Liver (tissue), 9 donors: Measurements from ENCODE around the gene CPT1A. TPM values are rescaled to one million over a fixed set of nuclear protein-coding genes. Genes with fewer than 3 reads are reported as not detected.

Experiments
- DNase-seq: peaks from one replicate; pipeline ENCODE4 v3.0.0-alpha.2; 2017; ENCODE audit warnings: low spot score
- H3K27ac ChIP-seq, 2 donors: one replicate each; pipeline ENCODE4 v1.7.0; 2013; ENCODE audit warnings: inconsistent platforms in 2 of 2, low read length in 2 of 2, control low read depth in 1 of 2, low read depth in 1 of 2, mild to moderate bottlenecking in 1 of 2
- H3K27me3 ChIP-seq, 4 donors: one replicate each; pipeline versions ENCODE4 v1.6.1 to v1.7.0; 2013; ENCODE audit warnings: low read length in 3 of 4, inconsistent platforms in 1 of 4, mild to moderate bottlenecking in 1 of 4, moderate library complexity in 1 of 4; ENCODE audit not compliant: control insufficient read depth in 4 of 4, insufficient read depth in 4 of 4
- H3K36me3 ChIP-seq, 4 donors: one replicate each; pipeline versions ENCODE4 v1.6.1 to v1.7.0; 2013; ENCODE audit warnings: low read length in 3 of 4, mild to moderate bottlenecking in 3 of 4, low read depth in 1 of 4, moderate library complexity in 1 of 4; ENCODE audit not compliant: control insufficient read depth in 4 of 4, insufficient read depth in 3 of 4
- H3K4me1 ChIP-seq, 4 donors: one replicate each; pipeline versions ENCODE4 v1.6.1 to v1.7.0; 2013; ENCODE audit warnings: low read length in 3 of 4, mild to moderate bottlenecking in 3 of 4, moderate library complexity in 1 of 4; ENCODE audit not compliant: control insufficient read depth in 4 of 4, insufficient read depth in 4 of 4
- H3K4me3 ChIP-seq, 3 donors: one replicate each; pipeline versions ENCODE4 v1.6.1 to v1.7.0; 2013; ENCODE audit warnings: low read length in 3 of 3, control low read depth in 1 of 3, low read depth in 1 of 3, mild to moderate bottlenecking in 1 of 3
- H3K9ac ChIP-seq, 2 donors: one replicate each; pipeline ENCODE4 v1.7.0; 2013; ENCODE audit warnings: low read length in 2 of 2, mild to moderate bottlenecking in 2 of 2, moderate library complexity in 2 of 2, control low read depth in 1 of 2, low read depth in 1 of 2
- H3K9me3 ChIP-seq, 4 donors: one replicate each; pipeline versions ENCODE4 v1.6.1 to v1.7.0; 2013; ENCODE audit warnings: low read length in 3 of 4; ENCODE audit not compliant: control insufficient read depth in 4 of 4
- EGR1 ChIP-seq, 2 donors: IDR thresholded peaks; 2 replicates each; pipeline ENCODE4 v1.6.1; 2016 to 2018; ENCODE audit warnings: antibody characterized with exemption in 2 of 2, low read depth in 2 of 2
- FOXA1 ChIP-seq: IDR thresholded peaks from 2 replicates; pipeline ENCODE4 v1.6.1; 2016; ENCODE audit warnings: antibody characterized with exemption
- FOXA2 ChIP-seq: IDR thresholded peaks from 2 replicates; pipeline ENCODE4 v1.6.1; 2016; ENCODE audit warnings: antibody characterized with exemption
- GABPA ChIP-seq, 2 donors: IDR thresholded peaks in 1 of 2; conservative IDR thresholded peaks in 1 of 2; 2 replicates each; pipeline ENCODE4 v1.6.1; 2016; ENCODE audit warnings: antibody characterized with exemption in 2 of 2, mild to moderate bottlenecking in 1 of 2, moderate library complexity in 1 of 2
- HNF4A ChIP-seq, 2 donors: conservative IDR thresholded peaks; 2 replicates each; pipeline ENCODE4 v1.6.1; 2016; ENCODE audit warnings: antibody characterized with exemption in 2 of 2, mild to moderate bottlenecking in 2 of 2
- HNF4G ChIP-seq: IDR thresholded peaks from 2 replicates; pipeline ENCODE4 v1.6.1; 2016; ENCODE audit warnings: antibody characterized with exemption
- JUND ChIP-seq, 2 donors: IDR thresholded peaks; 2 replicates each; pipeline ENCODE4 v1.6.1; 2016; ENCODE audit warnings: antibody characterized with exemption in 2 of 2
- MAX ChIP-seq: IDR thresholded peaks from 2 replicates; pipeline ENCODE4 v1.6.1; 2016; ENCODE audit warnings: antibody characterized with exemption
- NR2F2 ChIP-seq: IDR thresholded peaks from 2 replicates; pipeline ENCODE4 v1.6.1; 2016; ENCODE audit warnings: antibody characterized with exemption
- RAD21 ChIP-seq, 2 donors: IDR thresholded peaks; 2 replicates each; pipeline ENCODE4 v1.6.1; 2016; ENCODE audit warnings: antibody characterized with exemption in 2 of 2, mild to moderate bottlenecking in 2 of 2
- RXRA ChIP-seq, 2 donors: IDR thresholded peaks; 2 replicates each; pipeline ENCODE4 v1.6.1; 2017 to 2018; ENCODE audit warnings: antibody characterized with exemption in 2 of 2, mild to moderate bottlenecking in 1 of 2
- SP1 ChIP-seq: IDR thresholded peaks from 2 replicates; pipeline ENCODE4 v1.6.1; 2018; ENCODE audit warnings: antibody characterized with exemption, mild to moderate bottlenecking
- TAF1 ChIP-seq: conservative IDR thresholded peaks from 2 replicates; pipeline ENCODE4 v1.6.1; 2016; ENCODE audit warnings: antibody characterized with exemption, mild to moderate bottlenecking
- YY1 ChIP-seq: IDR thresholded peaks from 2 replicates; pipeline ENCODE4 v1.6.1; 2016; ENCODE audit warnings: antibody characterized with exemption, mild to moderate bottlenecking
- ZBTB33 ChIP-seq: IDR thresholded peaks from 2 replicates; pipeline ENCODE4 v1.6.1; 2016; ENCODE audit warnings: antibody characterized with exemption
- WGBS: extraction: QIAGEN DNeasy Blood & Tissue Kit; methylation state at CpG from one replicate; pipeline ENCODE4 v1.1.7; 2013; 5-methylcytosine and 5-hydroxymethylcytosine counted together
- polyA plus RNA-seq, 2 donors: library from polyadenylated mRNA; stranded (reverse) in 1 of 2; unstranded in 1 of 2; fragments of 200-250 nt in 1 of 2; fragments of >200 nt in 1 of 2; fragmentation: Nextera tagmentation in 1 of 2; extraction: Ambion mirVana in 1 of 2; gene quantifications; one replicate each; pipeline versions ENCODE4 v1.2.1 to v1.2.3, GENCODE V29; 2013 to 2015
- total RNA-seq, 2 donors: library from RNA; depleted of rRNA; stranded (reverse); fragments of >200 nt; gene quantifications; one replicate each; pipeline ENCODE4 v1.2.3, GENCODE V29; 2014
- TF ChIP-seq, protein P1 (sequence below): fragments of 150-350 bp; IDR thresholded peaks from 2 replicates; pipeline ENCODE4 v1.5.1; 2017; ENCODE audit warnings: improper control_type of control experiment, low read depth, low read length; ENCODE audit not compliant: missing input control
- TF ChIP-seq, protein P2 (sequence below): IDR thresholded peaks from 2 replicates; pipeline ENCODE4 v1.6.1; 2016; ENCODE audit warnings: antibody characterized with exemption, mild to moderate bottlenecking
- TF ChIP-seq, protein P3 (sequence below): IDR thresholded peaks from 2 replicates; pipeline ENCODE4 v1.6.1; 2016; ENCODE audit warnings: antibody characterized with exemption
- donor health status: healthy.
- donor health status: healthy.
- donor health status: healthy.
- donor health status: healthy.
- donor health status: healthy.

The CPT1A gene
- total and polyA plus RNA-seq, 4 donors = 17.2 to 232 (median 61.0) TPM

GRCh38 chr11:68835749-68836148, 6.0 kb downstream of the CPT1A start:
- no peak for TF ChIP-seq NR2F2
- TF ChIP-seq MAX = peak; percentile 3
- Histone ChIP-seq H3K4me1 (peaks cover 24 to 78% (median 72%) of the 10 kb centered on the region in 4 donors), H3K9me3 (no peaks in the 10 kb centered on the region), H3K36me3 (peaks cover 0 to 5% (median 0%) of the 10 kb centered on the region in 4 donors), H3K27ac (no peak overlapping the region), H3K9ac (no peak overlapping the region), H3K27me3 (no peaks in the 10 kb centered on the region), H3K4me3 (no peak overlapping the region)
- DNase-seq = no peak
- 70% methylated on average over 4 of the region's 4 CpGs for WGBS

DNA sequence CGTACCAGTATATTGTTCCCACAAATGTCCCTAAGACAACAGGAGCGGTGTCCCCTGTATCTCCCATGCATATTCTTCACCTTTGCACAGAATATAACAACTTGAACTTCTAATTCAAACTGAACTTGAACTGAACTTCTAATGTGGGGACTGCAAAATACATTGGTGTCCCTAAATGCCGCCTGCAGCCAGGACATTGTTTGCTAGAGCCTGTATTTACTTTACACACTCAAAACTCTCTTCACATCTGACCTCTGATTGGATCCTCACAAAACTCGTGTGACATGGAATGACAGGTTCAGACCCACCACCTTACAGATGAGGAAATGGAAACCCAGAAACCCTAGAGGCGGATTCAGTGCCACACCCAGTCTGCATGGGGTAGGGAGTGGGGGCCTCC, 6.4 kb downstream of the CPT1A start:
- Histone ChIP-seq H3K9ac (no peak overlapping the region), H3K27me3 (no peaks in the 10 kb centered on the region), H3K9me3 (no peaks in the 10 kb centered on the region), H3K36me3 (peaks cover 0 to 6% (median 0%) of the 10 kb centered on the region in 4 donors), H3K4me3 (no peak overlapping the region), H3K27ac (no peak overlapping the region), H3K4me1 (peaks cover 28 to 82% (median 74%) of the 10 kb centered on the region in 4 donors)
- 62% methylated on average over 5 of the region's 5 CpGs for WGBS
- no peak for DNase-seq
- no peak for TF ChIP-seq JUND (IDR thresholded peaks at IDR 0.05)
- no peak for TF ChIP-seq ZBTB33
- TF ChIP-seq GABPA (IDR thresholded peaks at IDR 0.05 in 1 of 2, conservative IDR thresholded peaks at IDR 0.05 in 1 of 2) = no peak
- TF ChIP-seq HNF4G = no peak
- peak; percentile 40 to 51 for TF ChIP-seq RXRA (IDR thresholded peaks at IDR 0.05)
- TF ChIP-seq HNF4A (conservative IDR thresholded peaks at IDR 0.05) = no peak
- no peak for TF ChIP-seq YY1
- no peak for TF ChIP-seq NR2F2
- TF ChIP-seq, protein P1, sequence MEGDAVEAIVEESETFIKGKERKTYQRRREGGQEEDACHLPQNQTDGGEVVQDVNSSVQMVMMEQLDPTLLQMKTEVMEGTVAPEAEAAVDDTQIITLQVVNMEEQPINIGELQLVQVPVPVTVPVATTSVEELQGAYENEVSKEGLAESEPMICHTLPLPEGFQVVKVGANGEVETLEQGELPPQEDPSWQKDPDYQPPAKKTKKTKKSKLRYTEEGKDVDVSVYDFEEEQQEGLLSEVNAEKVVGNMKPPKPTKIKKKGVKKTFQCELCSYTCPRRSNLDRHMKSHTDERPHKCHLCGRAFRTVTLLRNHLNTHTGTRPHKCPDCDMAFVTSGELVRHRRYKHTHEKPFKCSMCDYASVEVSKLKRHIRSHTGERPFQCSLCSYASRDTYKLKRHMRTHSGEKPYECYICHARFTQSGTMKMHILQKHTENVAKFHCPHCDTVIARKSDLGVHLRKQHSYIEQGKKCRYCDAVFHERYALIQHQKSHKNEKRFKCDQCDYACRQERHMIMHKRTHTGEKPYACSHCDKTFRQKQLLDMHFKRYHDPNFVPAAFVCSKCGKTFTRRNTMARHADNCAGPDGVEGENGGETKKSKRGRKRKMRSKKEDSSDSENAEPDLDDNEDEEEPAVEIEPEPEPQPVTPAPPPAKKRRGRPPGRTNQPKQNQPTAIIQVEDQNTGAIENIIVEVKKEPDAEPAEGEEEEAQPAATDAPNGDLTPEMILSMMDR = no peak
- TF ChIP-seq, protein P2, sequence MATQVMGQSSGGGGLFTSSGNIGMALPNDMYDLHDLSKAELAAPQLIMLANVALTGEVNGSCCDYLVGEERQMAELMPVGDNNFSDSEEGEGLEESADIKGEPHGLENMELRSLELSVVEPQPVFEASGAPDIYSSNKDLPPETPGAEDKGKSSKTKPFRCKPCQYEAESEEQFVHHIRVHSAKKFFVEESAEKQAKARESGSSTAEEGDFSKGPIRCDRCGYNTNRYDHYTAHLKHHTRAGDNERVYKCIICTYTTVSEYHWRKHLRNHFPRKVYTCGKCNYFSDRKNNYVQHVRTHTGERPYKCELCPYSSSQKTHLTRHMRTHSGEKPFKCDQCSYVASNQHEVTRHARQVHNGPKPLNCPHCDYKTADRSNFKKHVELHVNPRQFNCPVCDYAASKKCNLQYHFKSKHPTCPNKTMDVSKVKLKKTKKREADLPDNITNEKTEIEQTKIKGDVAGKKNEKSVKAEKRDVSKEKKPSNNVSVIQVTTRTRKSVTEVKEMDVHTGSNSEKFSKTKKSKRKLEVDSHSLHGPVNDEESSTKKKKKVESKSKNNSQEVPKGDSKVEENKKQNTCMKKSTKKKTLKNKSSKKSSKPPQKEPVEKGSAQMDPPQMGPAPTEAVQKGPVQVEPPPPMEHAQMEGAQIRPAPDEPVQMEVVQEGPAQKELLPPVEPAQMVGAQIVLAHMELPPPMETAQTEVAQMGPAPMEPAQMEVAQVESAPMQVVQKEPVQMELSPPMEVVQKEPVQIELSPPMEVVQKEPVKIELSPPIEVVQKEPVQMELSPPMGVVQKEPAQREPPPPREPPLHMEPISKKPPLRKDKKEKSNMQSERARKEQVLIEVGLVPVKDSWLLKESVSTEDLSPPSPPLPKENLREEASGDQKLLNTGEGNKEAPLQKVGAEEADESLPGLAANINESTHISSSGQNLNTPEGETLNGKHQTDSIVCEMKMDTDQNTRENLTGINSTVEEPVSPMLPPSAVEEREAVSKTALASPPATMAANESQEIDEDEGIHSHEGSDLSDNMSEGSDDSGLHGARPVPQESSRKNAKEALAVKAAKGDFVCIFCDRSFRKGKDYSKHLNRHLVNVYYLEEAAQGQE = no peak
- TF ChIP-seq TAF1 = no peak
- TF ChIP-seq, protein P3, sequence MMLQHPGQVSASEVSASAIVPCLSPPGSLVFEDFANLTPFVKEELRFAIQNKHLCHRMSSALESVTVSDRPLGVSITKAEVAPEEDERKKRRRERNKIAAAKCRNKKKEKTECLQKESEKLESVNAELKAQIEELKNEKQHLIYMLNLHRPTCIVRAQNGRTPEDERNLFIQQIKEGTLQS = no peak
- TF ChIP-seq EGR1 (IDR thresholded peaks at IDR 0.05; ENCODE audit: low read depth in 2 of 2) = no peak
- TF ChIP-seq RAD21 (IDR thresholded peaks at IDR 0.05) = no peak
- no peak for TF ChIP-seq FOXA1
- peak; percentile 39 for TF ChIP-seq FOXA2
- peak; percentile 16 for TF ChIP-seq MAX
- TF ChIP-seq SP1 = peak; percentile 20
